ENCODE results near the gene LGALSL. TPM values are rescaled to one million over a fixed set of nuclear protein-coding genes. Genes with fewer than 3 reads are reported as not detected.

LGALSL gene
- total RNA-seq, 1 donor from 2014 or later, result 21.7 TPM

DNA sequence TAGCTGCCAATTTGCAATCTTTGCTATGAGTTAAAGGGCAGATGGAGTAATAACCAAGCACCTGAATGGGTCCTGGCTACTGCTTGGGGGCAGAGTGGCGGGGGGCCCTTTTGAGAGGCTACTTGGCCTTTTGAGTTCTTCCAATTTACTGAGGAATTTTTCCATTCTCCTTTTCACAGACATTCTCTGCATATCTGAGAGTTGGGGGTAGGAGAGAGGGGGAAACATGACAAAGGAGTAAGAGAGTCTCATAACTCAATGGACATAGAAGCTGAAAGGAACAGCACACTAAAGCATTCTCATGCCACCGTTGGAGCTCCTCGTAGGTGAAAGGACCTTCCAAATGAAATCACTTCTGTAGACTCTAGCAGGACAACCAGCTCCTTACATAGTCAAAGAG is 16.1 kb downstream of the LGALSL start:
- DNase-seq (ENCODE audit: low spot score), result no peak

DNA sequence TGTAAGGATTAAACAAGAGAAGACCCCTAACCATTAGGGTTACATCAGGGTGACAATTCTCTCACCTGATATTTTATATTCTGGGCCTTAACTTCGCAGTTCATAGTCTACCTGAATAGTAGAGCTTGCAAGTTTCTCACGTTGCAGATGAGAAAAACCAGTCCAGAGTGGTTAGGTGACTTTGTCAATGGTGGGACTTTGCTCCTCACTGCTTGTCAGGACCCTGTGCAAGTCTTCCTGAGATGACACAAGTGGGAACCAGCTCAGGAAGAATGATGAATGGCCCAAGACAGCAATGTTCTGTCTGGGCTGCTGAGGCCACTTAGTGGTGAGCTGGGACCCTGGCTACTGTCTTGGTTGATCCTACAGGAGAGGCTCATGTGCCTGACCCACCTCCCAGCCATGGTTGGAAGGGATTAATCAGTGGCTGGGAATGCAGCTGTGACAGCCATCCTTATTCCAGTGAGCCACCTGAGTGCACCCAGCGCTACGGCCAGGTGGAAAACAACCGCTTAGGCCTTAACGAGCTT is 16.9 kb downstream of the LGALSL start:
- DNase-seq (ENCODE audit: low spot score), result no peak

DNA sequence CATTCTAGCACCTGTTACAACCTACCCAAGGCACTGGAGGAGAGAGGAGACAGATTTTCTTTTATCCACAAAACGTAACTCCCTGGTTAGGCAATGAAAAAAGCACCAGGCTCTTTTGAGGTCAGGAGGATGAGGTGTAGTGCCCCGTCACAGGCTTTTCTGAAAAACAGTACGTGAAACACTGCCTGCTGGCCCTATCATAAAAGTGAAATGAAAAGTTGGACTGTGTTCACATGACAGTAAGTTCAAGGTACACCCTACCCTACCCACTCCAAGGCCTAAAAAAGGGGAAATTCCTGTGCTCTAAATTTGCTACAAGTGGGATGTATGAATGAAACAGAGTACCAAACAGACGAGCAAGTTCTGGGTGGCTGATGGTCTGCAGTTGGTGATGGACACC is 17.6 kb downstream of the LGALSL start:
- DNase-seq (ENCODE audit: low spot score), result no peak

DNA sequence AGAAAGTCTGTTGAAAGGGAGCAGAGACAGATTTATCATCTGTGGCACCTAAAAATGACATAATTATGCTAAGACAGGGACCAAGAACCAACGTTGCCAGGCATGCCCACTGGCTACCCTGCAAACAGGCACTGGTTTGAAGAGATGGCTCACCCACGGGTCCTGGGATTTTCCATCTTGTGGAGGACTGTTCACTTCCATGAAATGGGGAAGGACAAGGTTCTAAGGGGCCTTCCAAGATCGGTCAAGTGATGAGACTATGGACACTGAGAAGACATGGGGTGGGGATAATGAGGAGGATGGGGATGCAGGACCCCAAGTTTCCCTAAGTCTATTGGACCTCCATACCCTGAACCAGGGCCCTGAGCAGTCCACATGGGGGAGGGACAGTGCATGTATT is 18.9 kb downstream of the LGALSL start:
- no peak for DNase-seq (ENCODE audit: low spot score)

DNA sequence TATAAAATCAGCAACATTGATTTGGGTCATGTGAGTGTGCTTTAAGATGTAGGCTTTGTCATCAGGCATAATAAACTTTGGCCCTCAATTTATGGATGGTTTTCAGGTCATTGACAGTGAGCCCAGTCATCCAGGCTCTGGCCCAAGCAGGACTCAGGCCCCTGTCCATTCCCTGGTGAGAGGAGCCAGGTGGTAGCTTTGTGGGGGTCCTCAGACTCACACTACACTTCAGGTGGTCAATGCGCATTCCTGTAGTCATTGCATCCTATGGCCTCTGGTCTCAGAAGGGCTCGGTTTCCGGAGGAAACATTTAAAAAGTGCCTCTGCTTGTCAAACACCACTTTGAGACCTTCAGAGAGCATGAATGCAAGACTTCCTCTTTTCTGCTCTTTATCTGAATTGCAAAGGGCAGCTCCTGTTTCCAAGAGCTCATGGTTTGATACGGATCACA is 20.2 kb downstream of the LGALSL start:
- DNase-seq (ENCODE audit: low spot score), result no peak

DNA sequence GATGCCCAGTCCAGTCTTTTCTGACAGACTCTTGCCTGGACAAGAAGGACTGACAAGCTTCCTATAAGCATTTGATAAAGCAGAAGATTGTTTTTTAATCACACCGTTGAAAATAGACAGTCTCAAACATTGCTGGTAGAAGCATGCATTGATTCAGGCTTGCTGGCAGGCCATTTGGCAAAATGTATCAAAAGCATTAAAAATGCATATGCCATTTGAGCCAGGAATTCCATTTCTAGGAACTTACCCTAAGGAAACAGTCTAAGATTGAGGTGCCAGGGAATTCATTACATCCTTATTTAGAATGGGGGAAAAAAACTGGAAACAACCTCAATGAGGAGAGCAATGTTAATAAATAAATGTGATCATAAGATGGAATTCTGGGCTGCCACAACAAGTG is 20.7 kb downstream of the LGALSL start:
- no peak for DNase-seq (ENCODE audit: low spot score)

DNA sequence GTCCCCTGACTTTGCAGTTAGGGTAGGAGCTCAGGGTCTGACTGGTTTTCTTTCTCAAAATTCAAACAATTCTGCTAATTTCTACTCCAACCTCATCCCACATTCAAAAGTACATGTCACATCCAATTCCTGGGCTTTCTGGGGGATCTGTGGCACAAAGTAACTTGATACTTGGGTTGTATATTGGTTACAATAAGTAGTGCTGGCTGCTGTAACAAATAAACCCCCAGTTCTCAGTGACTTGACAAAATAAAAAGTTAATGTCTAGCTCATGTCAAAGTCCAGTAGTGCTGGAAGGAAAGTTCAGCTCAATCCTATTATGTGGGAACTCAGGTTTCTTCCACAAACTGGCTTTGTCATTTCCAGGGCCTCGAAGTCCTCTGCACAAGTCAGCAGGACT is 23.1 kb downstream of the LGALSL start:
- no peak for DNase-seq (ENCODE audit: low spot score)

DNA sequence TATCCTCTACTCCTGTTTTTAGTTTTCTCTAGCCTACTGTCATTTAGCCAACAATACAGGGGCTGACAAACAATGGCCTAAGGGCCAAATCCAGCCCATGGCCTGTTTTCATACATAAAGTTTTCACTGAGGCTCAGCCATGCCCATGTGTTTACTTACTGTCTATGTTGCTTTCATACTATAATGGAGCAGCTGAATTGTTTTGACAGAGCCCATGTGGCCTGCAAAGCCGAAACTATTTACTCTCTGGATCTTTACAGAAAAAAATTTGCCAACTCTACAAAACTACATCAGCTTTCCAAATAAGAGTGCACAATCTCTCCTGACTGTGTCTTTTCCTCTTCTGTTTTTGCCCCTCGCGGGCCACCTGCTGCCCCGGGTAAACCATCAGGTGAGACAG is 24.0 kb downstream of the LGALSL start:
- DNase-seq (ENCODE audit: low spot score), result no peak

DNA sequence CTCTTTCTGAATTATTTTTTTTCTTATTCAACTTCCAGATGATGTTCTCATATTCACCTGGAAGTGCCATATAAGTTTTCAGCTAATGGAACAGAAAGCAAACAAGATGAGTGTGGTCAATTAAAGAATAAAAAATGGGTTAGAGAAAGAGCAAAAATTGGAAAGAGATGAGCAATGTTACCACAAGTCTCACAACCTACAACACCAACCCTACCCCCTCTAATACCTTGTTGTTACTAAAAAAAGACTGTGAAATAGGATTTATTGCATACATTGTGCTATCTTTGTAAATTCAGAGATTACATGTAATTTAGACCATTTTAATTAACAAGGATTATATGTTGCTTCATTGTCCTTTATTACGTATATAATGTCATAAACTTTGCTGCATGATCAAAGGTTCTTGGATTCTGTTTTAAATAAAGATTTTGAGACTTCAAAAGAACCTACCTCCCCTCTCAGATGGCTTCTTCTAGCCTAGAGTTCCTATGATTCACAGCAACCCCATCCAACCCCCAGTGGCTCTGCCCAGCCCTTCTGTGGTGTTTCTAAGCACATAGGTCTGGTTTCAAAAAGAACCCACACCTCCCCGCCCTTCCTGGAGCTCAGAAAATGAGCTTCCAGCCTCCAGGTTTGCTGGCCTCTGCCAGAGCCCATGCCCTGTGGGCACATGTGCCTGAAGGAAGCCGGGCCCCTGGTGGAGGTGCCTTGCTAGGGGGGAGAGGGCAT is 24.7 kb downstream of the LGALSL start:
- DNase-seq (ENCODE audit: low spot score), result no peak

DNA sequence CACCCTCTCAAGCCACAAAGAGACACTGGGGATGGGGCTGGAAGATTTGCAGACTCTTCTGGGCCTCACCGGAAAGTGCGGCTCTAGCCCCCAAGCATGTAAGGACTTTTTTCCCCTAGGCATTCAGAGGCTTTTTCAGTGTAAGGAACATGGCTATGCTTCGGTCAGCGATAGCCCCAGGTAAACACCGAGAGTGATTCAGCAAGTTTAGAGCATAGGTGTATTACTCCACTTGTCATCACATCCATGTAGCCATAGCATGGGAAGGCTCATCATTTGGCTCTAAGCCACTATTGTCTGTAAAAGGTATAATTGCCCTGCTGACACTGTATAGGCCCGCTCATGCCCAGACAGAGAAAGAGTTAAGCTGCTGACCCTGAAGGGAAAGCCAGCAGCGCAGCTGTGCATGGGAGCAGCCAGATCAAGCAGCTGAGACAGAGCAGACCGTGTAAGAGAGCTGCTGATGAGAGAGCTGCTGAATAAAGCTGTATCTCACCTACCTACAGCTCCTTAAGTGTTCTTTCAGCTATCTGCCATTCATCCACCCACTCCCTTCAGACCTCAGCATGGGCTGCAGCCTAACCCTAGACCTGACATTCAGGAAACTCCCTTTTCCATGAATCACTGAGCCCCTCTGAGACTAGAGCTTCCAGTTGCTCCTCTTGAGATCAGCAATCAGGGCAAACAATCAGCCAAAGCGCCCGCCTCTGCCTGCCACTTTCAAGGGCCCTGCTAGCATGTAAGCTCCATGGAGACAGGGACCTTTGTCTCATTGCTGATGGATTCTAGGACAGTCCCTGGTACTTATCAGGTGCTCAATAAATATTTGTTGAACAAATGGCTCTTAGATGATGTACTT is 25.5 kb downstream of the LGALSL start:
- DNase-seq (ENCODE audit: low spot score), result no peak

DNA sequence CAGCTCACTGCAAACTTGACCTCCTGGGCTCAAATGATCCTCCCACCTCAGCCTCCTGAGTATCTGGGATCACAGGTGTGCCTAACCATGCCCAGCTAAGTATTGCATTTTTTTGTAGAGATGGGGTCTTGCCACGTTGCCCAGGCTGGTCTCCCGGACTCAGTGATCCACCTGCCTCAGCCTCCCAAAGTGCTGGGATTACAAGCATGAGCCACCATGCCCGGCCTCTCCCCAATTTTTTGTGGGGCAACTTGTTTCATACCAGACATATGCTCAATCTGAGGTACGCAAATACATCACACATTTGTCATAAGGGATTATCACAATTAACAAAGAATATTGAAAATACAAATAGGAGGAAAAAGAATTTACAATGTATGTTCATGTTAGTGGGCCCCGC is 27.7 kb downstream of the LGALSL start:
- DNase-seq (ENCODE audit: low spot score), result no peak

DNA sequence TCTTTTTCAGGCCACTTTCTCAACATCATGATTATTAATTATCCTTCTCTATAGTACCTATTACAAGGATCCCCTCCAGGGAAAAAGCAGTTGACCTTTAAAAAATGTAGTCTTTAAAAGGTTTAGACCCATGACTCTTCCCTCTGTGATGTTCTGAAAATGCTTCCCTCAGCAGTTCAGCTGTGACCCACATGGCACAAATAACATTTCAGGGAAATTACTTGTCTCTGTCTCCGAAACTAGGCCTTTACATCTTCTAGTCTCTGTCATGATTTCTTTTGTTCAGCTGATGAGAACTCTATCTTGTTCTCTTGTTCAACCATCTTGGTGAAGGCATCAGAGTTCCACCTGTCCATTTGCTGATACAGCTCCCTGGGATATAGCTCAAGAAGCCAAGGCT is 28.3 kb downstream of the LGALSL start:
- DNase-seq (ENCODE audit: low spot score), result no peak

DNA sequence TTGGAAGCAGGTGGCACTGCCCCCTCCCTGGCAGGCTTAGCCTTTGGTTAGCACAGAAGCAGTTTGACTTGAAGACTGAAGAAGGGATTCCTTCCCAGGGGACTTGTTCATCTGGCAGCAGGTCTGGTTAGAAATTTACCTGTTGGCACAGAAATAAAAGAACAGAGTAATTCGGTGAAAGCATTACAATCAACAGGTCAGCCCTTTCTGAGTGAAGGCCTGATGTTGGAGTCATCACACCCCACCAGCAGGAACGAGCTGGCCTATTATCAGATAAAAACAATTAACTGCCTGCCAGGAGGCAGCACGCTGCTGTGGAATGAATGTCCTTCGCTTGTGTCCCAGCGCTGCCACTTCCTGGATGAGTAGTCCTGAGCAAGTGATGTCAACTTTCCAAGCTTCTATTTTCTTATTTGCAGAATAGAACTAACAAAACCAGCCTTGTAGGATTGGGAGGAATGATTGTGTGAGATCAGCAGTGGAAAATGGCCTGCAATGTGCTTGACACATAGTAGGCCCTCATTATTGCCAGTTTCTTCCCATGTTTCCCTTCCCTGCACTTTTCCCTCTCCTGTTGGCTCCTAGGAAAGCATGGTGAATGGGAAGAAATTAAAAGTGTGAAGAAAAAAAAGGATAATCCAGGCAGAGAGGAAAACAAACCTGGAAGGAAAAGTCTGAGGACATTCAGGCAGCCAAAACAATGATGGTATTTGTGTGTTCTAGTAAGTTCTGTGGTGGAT is 29.0 kb downstream of the LGALSL start:
- DNase-seq (ENCODE audit: low spot score), result no peak

DNA sequence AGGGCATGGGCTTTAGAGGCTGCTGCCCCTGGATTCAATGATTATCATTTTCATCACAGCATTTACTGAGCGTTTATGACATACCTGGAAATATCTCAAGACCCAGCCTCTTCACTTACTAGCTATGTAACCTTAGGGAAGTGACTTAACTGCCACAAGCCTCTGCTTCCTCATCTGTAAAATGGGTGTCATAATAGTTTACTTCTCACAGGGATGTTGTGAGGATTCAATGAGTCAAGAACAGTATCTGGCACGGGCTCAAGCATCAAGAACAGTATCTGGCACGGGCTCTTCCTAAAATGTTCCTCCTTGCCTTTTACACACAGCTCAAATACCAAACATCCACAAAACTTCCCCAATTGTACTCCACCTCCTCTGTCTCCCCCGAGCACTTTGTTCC is 31.4 kb downstream of the LGALSL start:
- no peak for DNase-seq (ENCODE audit: low spot score)

DNA sequence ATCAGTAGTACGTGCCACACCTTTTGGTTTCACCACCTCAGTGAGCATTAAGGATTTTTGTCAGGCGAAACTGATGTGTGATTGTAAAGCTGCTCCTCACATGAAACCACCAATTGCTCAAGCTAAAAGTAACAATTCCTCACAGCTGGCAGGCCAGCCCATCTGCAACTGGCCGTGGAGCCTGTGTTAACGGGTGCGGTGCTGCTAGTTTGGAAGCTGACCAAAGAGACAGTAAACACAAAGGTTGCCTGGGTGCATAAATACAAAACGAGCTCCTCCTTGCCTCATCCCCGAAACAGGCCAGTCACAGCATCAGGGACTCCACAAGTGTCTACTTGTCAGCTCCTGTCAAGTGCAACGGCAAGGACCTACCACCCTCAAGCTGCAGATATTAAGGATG is 32.0 kb downstream of the LGALSL start:
- DNase-seq (ENCODE audit: low spot score), result no peak

DNA sequence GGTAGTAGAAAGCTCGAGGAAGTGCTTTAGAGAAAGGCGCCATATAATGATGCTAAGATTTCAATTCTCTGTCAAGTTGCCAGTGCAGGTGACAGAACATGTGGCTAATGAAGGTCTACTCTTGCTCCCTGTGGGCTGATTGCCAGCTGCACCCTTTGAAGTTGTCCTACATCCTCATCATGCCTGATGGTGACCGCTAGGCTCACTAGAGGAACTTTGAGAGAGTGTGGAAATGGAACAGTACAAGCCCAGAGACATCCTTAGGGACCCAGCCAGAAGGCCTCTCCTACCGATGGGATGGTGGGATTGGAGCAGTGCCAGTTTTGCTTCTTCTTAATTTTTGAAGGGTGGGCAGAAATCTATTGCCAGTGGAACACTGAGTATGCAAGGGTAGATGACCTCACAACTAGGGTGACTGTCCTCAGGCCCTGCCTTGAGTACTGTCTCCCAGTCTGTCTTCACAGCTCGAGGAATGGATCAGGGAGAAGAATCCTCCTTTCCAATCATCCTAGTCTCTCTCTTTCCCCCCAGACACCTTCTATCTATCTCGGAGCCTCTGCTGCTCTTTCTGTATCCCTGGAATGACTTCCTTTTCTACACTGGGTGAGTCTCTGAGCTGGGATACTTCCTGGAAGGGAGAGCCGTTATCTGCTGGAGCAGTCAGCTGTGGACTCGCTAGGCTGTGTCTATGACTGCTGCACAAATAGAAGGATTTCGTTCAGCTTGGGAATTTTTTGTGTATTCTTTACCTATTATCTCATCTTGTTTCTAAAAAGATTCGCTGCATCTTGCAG is 33.5 kb downstream of the LGALSL start:
- no peak for DNase-seq (ENCODE audit: low spot score)

DNA sequence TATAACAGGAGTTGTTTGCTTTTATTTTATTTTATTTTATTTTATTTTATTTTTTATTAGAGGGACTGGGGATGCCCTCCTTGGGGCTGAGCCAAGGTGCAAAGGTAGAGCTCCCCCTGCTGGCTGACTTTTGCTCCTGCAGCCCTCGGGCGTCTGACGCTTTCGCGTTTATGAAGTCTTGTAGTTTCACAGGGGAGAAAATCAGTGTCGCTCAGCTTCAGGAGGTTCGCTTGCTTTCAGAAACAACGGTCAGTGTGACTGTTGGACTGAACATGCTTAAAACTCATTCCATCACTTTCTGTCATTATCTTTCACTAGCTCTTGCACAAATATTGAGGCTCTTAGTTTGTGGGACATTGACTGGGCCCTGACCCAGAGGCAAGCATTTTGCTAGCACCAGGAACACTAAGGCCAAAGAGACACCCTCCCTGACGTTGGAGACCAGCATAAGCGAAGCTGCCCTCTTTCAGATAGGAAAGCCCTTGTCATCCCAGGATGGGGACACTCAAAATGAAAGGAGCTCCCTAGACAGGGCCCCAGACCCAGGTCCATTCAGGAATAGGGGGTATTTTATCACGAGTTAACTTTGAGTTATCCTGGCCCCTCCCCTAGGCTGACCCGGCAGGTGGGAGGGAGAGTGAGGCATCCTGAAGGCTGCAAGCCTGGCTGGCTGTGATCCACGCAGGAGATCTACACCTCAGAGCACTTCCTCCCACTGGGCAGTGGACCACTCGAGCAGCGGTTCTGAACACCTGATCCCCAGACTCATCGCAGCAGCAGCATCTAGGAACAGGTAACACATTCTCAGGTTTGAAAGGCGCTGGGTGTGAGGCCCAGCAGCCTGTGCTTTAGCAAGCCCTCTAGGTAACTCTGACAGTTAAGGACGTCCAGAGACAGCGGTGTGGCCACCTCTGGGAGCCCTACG is 34.4 kb downstream of the LGALSL start:
- no peak for DNase-seq (ENCODE audit: low spot score)

DNA sequence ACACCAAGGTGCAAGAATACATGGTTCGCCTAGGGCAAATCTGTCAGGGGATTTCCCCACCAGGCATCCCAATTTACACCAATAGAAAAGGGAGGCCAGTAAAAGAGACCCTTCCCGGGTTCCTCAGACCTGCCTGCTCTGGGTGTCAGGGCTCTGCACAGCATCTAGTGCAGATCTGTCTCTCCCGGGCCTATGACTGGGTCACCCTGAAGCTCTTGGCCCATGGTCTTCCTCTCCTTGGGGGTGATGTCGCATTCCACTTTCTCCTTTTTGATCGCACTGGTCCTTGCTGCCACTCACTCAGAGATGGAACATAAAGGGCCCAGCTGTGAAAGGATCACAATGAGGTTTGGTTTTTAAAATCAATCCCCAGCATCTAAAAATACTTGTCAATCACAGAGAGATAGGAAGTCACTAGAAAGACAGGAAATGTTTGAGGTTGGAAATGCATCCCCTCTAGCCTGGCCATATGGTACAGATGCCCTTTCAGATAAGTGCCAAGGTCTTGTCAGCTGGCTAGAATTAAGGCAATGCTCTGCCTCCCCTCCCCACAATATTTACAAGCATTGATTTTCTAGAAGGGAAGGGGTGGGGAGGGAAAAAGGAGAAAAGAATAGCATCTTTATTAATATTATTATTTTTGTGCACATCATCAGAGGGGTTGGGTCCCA is 35.3 kb downstream of the LGALSL start:
- no peak for DNase-seq (ENCODE audit: low spot score)

DNA sequence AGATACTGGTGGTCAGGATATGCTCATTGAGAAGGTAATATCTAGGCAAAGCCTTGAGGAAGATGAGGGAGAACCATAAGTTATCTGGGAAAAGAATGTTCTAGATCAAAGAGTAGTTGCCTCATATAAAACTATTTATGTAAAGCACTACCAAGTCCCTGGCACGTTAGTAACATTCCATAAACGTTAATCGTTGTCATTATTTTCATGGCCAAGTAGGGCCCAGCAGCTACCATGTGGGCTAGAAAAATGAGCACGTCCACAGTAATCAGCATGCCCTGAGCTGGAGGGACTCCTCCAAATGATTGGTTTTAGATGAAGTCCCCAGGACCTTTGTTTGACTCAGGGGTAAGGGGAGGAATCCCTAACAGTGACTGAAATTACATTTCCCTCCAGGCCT is 37.5 kb downstream of the LGALSL start:
- DNase-seq (ENCODE audit: low spot score), result no peak
